Immature natural killer cell (primary cell): ENCODE results near the gene CIITA. TPM values are rescaled to one million over a fixed set of nuclear protein-coding genes. Genes with fewer than 3 reads are reported as not detected.
A peak's percentile ranks its signal among the peaks of the same experiment; 100 is the strongest.

Source experiments
- DNase-seq, 3 donors: peaks; one replicate each; pipeline ENCODE4 v3.0.0; 2022; ENCODE audit warnings: mixed read lengths in 1 of 3
- H3K27ac Mint-ChIP-seq, 6 donors: one replicate each; pipeline ENCODE4 v1.8.0; 2020; ENCODE audit warnings: mixed read lengths in 6 of 6, mild to moderate bottlenecking in 5 of 6, inconsistent platforms in 4 of 6, moderate library complexity in 3 of 6
- H3K27me3 Mint-ChIP-seq, 3 donors: one replicate each; pipeline ENCODE4 v1.8.0; 2020 to 2021; ENCODE audit warnings: low read depth in 3 of 3, mild to moderate bottlenecking in 3 of 3, mixed read lengths in 3 of 3, moderate library complexity in 3 of 3, inconsistent platforms in 1 of 3
- H3K36me3 Mint-ChIP-seq, 3 donors: one replicate each; pipeline ENCODE4 v1.8.0; 2020; ENCODE audit warnings: mixed read lengths in 3 of 3, inconsistent platforms in 2 of 3, mild to moderate bottlenecking in 2 of 3
- H3K4me1 Mint-ChIP-seq, 2 donors: one replicate each; pipeline ENCODE4 v1.8.0; 2020; ENCODE audit warnings: inconsistent platforms in 2 of 2, mild to moderate bottlenecking in 2 of 2, mixed read lengths in 2 of 2, moderate library complexity in 1 of 2
- H3K4me3 Mint-ChIP-seq, 5 donors: one replicate each; pipeline ENCODE4 v1.8.0; 2020; ENCODE audit warnings: mild to moderate bottlenecking in 5 of 5, mixed read lengths in 5 of 5, inconsistent platforms in 3 of 5, moderate library complexity in 3 of 5
- H3K9me3 Mint-ChIP-seq, 6 donors: one replicate each; pipeline ENCODE4 v1.8.0; 2020; ENCODE audit warnings: mild to moderate bottlenecking in 6 of 6, mixed read lengths in 6 of 6, inconsistent platforms in 4 of 6, moderate library complexity in 3 of 6
- polyA plus RNA-seq, 3 donors: library from polyadenylated mRNA; unstranded; fragments of 300-500 nt; fragmentation: Illumina TruSeq; gene quantifications; one replicate each; pipeline ENCODE4 v1.2.3, GENCODE V29; 2021

The CIITA gene
- polyA plus RNA-seq, 3 donors from 2014 or later, result 0.25 to 2.4 (median 1.7) TPM

DNA sequence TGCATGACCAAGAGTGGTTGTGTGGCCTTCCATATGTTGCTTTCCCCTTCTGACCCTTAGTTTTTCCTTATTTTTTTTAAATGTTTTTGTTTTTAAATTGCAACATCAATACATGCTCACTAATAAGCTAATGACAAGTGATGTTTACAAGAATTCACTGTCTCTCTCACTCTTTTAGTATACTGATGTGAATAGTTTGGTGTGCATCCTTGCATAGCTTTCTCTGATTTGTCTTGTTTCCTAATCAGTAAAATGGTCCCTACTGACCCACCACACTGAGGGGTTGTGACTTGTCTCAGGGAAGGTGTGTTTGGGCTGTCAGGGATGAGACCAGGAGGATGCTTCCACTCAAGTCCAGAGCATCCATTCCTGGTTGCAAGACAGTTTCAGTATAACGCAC, 26.0 kb downstream of the CIITA start:
- Mint-ChIP-seq H3K4me3 (no peak overlapping the region), H3K27me3 (no peaks in the 10 kb centered on the region), H3K4me1 (no peaks in the 10 kb centered on the region), H3K9me3 (peaks cover 0 to 2% (median 0%) of the 10 kb centered on the region in 6 donors), H3K27ac (no peak overlapping the region), H3K36me3 (peaks cover 16 to 29% (median 21%) of the 10 kb centered on the region in 3 donors)
- no peak for DNase-seq

DNA sequence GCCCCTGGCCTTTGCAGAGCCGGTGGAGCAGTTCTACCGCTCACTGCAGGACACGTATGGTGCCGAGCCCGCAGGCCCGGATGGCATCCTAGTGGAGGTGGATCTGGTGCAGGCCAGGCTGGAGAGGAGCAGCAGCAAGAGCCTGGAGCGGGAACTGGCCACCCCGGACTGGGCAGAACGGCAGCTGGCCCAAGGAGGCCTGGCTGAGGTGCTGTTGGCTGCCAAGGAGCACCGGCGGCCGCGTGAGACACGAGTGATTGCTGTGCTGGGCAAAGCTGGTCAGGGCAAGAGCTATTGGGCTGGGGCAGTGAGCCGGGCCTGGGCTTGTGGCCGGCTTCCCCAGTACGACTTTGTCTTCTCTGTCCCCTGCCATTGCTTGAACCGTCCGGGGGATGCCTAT, 29.5 kb downstream of the CIITA start:
- Mint-ChIP-seq H3K4me1 (no peaks in the 10 kb centered on the region), H3K36me3 (peaks cover 16 to 30% (median 26%) of the 10 kb centered on the region in 3 donors), H3K4me3 (no peak overlapping the region), H3K27me3 (no peaks in the 10 kb centered on the region), H3K9me3 (peaks cover 0 to 2% (median 0%) of the 10 kb centered on the region in 6 donors), H3K27ac (no peak overlapping the region)
- DNase-seq, result no peak

DNA sequence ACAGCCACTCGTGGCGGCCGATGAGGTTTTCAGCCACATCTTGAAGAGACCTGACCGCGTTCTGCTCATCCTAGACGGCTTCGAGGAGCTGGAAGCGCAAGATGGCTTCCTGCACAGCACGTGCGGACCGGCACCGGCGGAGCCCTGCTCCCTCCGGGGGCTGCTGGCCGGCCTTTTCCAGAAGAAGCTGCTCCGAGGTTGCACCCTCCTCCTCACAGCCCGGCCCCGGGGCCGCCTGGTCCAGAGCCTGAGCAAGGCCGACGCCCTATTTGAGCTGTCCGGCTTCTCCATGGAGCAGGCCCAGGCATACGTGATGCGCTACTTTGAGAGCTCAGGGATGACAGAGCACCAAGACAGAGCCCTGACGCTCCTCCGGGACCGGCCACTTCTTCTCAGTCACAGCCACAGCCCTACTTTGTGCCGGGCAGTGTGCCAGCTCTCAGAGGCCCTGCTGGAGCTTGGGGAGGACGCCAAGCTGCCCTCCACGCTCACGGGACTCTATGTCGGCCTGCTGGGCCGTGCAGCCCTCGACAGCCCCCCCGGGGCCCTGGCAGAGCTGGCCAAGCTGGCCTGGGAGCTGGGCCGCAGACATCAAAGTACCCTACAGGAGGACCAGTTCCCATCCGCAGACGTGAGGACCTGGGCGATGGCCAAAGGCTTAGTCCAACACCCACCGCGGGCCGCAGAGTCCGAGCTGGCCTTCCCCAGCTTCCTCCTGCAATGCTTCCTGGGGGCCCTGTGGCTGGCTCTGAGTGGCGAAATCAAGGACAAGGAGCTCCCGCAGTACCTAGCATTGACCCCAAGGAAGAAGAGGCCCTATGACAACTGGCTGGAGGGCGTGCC, 30.1 kb downstream of the CIITA start:
- Mint-ChIP-seq H3K4me3 (no peak overlapping the region), H3K4me1 (no peaks in the 10 kb centered on the region), H3K27me3 (no peaks in the 10 kb centered on the region), H3K27ac (no peak overlapping the region), H3K36me3 (peaks cover 16 to 30% (median 26%) of the 10 kb centered on the region in 3 donors), H3K9me3 (peaks cover 0 to 2% (median 0%) of the 10 kb centered on the region in 6 donors)
- no peak for DNase-seq

DNA sequence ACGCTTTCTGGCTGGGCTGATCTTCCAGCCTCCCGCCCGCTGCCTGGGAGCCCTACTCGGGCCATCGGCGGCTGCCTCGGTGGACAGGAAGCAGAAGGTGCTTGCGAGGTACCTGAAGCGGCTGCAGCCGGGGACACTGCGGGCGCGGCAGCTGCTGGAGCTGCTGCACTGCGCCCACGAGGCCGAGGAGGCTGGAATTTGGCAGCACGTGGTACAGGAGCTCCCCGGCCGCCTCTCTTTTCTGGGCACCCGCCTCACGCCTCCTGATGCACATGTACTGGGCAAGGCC, 30.7 kb downstream of the CIITA start:
- H3K27ac Mint-ChIP-seq, result no peak overlapping the region
- H3K4me1 Mint-ChIP-seq, result no peaks in the 10 kb centered on the region
- no peak overlapping the region for H3K4me3 Mint-ChIP-seq
- no peaks in the 10 kb centered on the region for H3K27me3 Mint-ChIP-seq
- no peak for DNase-seq
- peaks cover 14 to 24% (median 23%) of the 10 kb centered on the region in 3 donors for H3K36me3 Mint-ChIP-seq
- H3K9me3 Mint-ChIP-seq, result peaks cover 0 to under 1% (median 0%) of the 10 kb centered on the region in 6 donors

DNA sequence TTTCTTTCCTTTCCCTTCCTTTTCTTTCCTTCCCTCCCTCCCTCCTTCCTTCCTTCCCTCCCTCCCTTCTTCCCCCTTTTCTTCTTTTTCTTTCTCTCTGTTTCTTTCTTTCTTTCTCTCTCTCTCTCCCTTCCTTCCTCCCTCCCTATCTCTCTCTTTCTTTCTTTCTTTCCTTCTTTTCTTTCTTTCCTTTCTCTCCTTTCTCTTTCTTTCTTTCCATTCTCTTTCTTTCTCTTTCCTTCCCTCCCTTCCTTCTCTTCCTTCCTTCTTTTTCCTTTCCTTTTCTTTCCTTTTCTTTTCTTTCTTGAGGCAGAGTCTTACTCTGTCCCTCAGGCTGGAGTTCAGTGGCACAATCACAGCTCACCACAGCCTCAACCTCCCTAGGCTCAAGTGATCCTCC, 34.3 kb downstream of the CIITA start:
- Mint-ChIP-seq H3K4me3 (no peak overlapping the region), H3K27me3 (peaks cover 0 to 2% (median 2%) of the 10 kb centered on the region in 3 donors), H3K9me3 (no peaks in the 10 kb centered on the region), H3K36me3 (peaks cover 0 to 5% (median 5%) of the 10 kb centered on the region in 3 donors), H3K27ac (no peak overlapping the region), H3K4me1 (no peaks in the 10 kb centered on the region)
- DNase-seq, result no peak

DNA sequence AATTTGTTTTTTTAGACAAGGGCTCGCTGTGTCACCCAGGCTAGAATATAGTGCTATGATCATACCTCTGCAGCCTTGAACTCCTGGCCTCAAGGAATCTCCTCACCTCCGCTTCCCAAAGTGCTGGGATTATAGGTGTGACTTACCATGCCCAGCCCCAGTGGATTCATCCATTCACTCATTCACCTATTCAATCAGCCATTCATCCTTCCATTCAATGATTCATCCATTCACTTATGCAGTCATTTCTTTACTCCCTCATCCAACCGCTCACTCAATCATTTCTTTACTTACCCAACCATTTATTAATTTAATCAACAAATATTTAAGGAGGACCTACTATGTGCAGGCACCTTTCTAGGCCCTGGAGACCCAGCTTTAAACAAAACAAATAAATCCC, 39.5 kb downstream of the CIITA start:
- H3K9me3 Mint-ChIP-seq, result no peaks in the 10 kb centered on the region
- peaks cover 0 to 6% (median 2%) of the 10 kb centered on the region in 3 donors for H3K27me3 Mint-ChIP-seq
- H3K36me3 Mint-ChIP-seq, result no peaks in the 10 kb centered on the region
- peaks cover 0 to 5% of the 10 kb centered on the region in 2 donors for H3K4me1 Mint-ChIP-seq
- no peak for DNase-seq
- H3K4me3 Mint-ChIP-seq, result no peak overlapping the region
- no peak overlapping the region for H3K27ac Mint-ChIP-seq

DNA sequence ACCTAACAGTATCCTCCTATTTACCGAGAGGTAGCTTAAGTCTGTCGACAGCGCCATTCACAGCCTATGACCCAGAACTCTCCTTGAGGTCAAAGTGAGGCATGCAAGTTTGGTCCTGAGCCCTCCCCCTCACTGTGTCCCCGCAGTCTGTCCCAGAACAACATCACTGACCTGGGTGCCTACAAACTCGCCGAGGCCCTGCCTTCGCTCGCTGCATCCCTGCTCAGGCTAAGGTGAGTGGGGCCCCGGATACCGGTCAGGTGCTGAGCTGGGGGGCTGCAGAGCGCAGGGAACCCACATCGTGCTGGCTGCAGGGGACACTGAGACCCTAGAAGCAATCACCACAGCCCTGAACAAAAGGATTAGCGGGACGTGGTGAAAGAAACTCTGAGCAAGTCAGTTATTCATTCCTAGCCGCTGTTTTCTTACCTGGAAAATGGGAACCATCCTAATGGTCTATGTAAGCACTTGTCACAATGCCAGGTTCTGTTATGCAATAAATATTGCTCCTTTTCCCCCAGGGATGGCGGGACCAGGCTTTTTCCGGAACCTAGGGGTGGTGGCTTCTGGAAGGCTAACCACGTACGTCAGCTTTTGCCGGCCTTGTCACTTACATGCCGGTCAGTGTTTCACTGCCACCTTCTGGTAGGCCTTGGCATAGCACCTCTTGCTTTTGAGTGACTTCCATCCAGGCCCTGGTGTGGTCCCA, 41.4 kb downstream of the CIITA start:
- Mint-ChIP-seq H3K27me3 (peaks cover 0 to 4% (median 2%) of the 10 kb centered on the region in 3 donors), H3K4me3 (no peak overlapping the region), H3K36me3 (no peaks in the 10 kb centered on the region), H3K4me1 (peaks cover 0 to 5% of the 10 kb centered on the region in 2 donors), H3K9me3 (no peaks in the 10 kb centered on the region), H3K27ac (no peak overlapping the region)
- peak; percentile 67 to 77 (median 69) for DNase-seq

DNA sequence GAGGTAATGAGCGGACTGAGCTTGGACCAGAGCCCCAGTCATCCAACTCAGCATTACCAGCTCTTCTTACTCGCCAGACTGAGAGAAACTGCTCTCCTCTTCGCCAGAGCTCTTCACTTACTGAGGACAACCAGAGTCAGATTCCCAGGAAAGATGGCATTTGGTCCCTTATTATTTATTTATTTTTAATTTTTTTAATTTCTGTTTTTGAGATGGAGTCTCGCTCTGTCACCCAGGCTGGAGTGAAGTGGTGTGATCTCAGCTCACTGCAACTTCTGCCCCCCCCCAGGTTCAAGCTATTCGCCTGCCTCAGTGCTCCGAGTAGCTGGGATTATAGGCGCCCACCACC, 42.0 kb downstream of the CIITA start:
- H3K27ac Mint-ChIP-seq, result no peak overlapping the region

DNA sequence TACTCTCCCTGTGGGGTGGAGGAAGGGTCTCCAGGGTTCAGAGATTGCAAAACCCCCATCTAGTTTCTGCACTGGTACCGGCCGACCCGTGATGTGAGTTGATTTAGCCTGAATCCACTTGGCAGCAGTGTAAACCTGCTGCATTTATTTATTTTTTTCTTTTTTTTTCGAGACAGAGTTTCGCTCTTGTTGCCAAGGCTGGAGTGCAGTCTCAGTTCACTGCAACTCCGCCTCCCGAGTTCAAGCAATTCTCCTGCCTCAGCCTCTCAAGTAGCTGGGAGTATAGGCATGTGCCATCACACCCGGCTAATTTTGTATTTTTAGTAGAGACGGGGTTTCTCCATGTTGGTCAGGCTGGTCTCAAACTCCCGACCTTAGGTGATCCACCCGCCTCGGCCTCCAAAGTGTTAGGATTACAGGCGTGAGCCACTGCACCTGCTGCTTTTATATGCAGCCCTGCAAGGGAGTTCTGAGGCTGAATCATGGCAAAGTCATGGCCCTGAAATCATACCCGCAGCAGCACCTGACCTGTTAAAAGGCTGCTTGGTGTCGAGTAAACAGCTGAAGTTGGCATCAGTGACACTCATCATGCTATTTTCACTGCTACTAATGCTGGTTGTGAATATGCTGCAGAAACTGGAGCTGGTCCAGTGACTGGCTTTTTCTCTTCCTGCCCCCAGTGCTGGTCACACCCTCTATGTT, 43.9 kb downstream of the CIITA start:
- Mint-ChIP-seq H3K27me3 (peaks cover 0 to 4% (median 0%) of the 10 kb centered on the region in 3 donors), H3K9me3 (no peaks in the 10 kb centered on the region), H3K27ac (no peak overlapping the region), H3K36me3 (peaks cover 0 to 6% (median 3%) of the 10 kb centered on the region in 3 donors), H3K4me3 (no peak overlapping the region), H3K4me1 (peaks cover 0 to 5% of the 10 kb centered on the region in 2 donors)
- DNase-seq, result no peak

More for the DNA sequence above, 42.0 kb downstream of the CIITA start:
- no peaks in the 10 kb centered on the region for H3K9me3 Mint-ChIP-seq
- no peaks in the 10 kb centered on the region for H3K36me3 Mint-ChIP-seq
- no peak for DNase-seq
- H3K4me3 Mint-ChIP-seq, result no peak overlapping the region
- peaks cover 0 to 4% (median 2%) of the 10 kb centered on the region in 3 donors for H3K27me3 Mint-ChIP-seq
- peaks cover 0 to 5% of the 10 kb centered on the region in 2 donors for H3K4me1 Mint-ChIP-seq

DNA sequence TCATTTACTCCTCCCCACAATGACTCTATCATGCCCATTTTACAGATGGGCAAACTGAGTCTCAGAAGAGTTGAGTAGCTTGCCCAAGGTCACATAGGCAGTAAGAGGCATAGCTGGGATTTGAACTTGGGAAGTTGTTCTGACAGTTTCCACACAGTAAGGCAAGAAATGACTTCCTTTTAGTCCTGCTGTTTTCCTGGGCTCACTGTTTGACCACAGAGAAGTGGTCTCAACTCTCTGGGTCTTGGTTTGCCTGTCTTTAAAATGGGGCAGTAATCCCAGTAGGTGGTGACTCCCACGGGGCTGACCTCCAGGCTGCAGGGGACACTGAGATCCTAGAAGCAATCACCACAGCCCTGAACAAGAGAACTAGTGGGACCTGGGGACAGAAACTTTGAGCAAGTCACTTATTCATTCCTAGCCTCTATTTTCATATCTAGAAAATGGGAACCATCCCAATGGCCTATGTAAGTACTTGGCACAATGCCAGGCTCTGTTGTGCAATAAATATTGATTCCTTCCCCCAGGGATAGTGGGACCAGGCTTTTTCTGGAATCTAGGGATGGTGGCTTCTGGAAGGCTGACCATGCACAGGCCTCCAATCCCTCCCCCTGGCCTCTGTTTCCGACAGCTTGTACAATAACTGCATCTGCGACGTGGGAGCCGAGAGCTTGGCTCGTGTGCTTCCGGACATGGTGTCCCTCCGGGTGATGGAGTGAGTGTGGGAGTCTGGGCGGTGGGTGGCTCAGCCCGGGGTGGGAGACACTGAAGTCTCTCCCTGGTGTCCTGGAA, 44.7 kb downstream of the CIITA start:
- no peak for DNase-seq
- peak overlapping the region in 1 of 6 donors; percentile 23 for H3K27ac Mint-ChIP-seq
- H3K36me3 Mint-ChIP-seq, result peaks cover 0 to 6% (median 3%) of the 10 kb centered on the region in 3 donors
- no peaks in the 10 kb centered on the region for H3K9me3 Mint-ChIP-seq
- peaks cover 0 to 5% of the 10 kb centered on the region in 2 donors for H3K4me1 Mint-ChIP-seq
- H3K27me3 Mint-ChIP-seq, result peaks cover 0 to 4% (median 0%) of the 10 kb centered on the region in 3 donors
- no peak overlapping the region for H3K4me3 Mint-ChIP-seq

DNA sequence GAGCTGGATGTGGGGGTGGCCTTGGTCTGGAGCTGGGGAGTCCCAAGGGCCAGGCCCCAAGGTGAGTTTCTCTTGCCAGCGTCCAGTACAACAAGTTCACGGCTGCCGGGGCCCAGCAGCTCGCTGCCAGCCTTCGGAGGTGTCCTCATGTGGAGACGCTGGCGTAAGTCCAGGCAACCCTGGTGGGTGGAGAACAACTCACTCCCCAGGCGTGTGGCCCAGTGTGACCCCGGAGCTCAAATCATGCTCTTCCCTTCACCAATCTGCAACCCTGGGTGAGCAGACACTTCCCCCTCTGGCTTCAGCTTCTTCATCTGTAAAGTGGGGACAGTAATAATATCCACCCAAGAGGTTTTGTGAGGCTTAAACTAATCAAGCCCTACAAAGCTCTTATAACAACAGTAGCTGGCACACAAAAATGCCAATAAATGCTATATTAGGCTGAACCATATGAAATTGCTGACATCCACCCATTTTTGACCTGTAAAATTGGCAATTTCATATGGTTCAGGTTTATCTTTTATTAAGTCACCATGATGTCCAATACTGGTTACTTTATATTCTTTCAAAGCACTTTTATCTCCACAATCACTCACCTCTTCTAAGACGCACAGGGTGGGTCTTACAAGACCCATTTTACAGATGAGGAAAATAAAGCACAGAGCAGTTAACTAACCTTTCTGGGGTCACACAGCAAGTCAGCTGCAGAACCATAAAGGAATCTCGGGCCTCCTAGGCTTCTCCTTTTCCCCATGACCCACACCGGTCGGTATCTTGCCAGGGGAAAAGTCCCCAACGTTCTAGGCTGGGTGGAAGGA, 45.5 kb downstream of the CIITA start:
- Mint-ChIP-seq H3K27ac (peak overlapping the region in 1 of 6 donors; percentile 23), H3K27me3 (peaks cover 0 to 4% (median 0%) of the 10 kb centered on the region in 3 donors), H3K4me1 (peaks cover 0 to 5% of the 10 kb centered on the region in 2 donors), H3K4me3 (no peak overlapping the region), H3K9me3 (no peaks in the 10 kb centered on the region), H3K36me3 (peaks cover 0 to 7% (median 6%) of the 10 kb centered on the region in 3 donors)
- DNase-seq, result no peak

DNA sequence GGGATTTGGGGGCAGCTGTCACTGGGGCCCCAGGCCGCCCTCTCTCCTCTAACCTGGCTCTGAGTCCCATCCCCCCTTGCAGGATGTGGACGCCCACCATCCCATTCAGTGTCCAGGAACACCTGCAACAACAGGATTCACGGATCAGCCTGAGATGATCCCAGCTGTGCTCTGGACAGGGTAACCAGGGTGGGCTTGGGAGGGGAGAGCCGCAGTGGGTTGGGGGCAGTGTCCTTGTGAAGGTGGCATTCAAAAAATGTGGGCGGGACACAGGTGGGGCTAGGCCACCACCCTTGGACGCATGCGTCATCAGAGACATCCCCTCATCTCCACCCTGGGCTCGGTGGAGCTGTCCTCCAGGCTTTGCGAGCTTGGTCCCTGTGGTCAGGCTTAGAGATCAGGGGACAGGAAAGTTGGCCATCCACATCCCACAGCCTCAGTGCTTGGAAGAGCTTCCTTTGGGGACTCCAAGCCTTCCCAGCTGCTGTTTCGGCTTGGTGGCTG, 46.2 kb downstream of the CIITA start:
- Mint-ChIP-seq H3K36me3 (peaks cover 5 to 11% (median 7%) of the 10 kb centered on the region in 3 donors), H3K27ac (no peak overlapping the region)

More for the DNA sequence above, 46.2 kb downstream of the CIITA start:
- Mint-ChIP-seq H3K27me3 (peaks cover 0 to 4% (median 0%) of the 10 kb centered on the region in 3 donors), H3K9me3 (no peaks in the 10 kb centered on the region), H3K4me1 (peaks cover 0 to 5% of the 10 kb centered on the region in 2 donors), H3K4me3 (no peak overlapping the region)
- DNase-seq, result no peak
